K562 (cell line): ENCODE measurements around the gene PSD4. TPM values are rescaled to one million over a fixed set of nuclear protein-coding genes. Genes with fewer than 3 reads are reported as not detected.

Experiments
- ASH1L ChIP-seq: fragments of 450-650 bp; IDR thresholded peaks from 2 replicates; pipeline ENCODE4 v1.6.1; 2018; ENCODE audit warnings: borderline replicate concordance, mild to moderate bottlenecking, low read depth; ENCODE audit not compliant: partially characterized antibody
- CHD7 ChIP-seq: fragments of 200-600 bp; sonication (generic); IDR thresholded peaks from one replicate; pipeline ENCODE4 v1.6.1; 2012; ENCODE audit warnings: mild to moderate bottlenecking, low read depth, low read length, inconsistent platforms
- ELF2 ChIP-seq: fragments of 250-450 bp; sonication (Bioruptor Pico); IDR thresholded peaks from 2 replicates; pipeline ENCODE4 v1.5.0; 2021; ENCODE audit warnings: mild to moderate bottlenecking
- HDAC8 ChIP-seq: fragments of 450-650 bp; IDR thresholded peaks from 2 replicates; pipeline ENCODE4 v1.6.1; 2016; ENCODE audit warnings: mild to moderate bottlenecking, missing genetic modification characterization, moderate library complexity, missing compliant biosample characterization
- HDGF ChIP-seq: fragments of 450-650 bp; IDR thresholded peaks from 2 replicates; pipeline ENCODE4 v1.6.1; 2016
- IRF1 ChIP-seq: sonication (generic); formaldehyde crosslinking; IDR thresholded peaks from 2 replicates; pipeline ENCODE4 v1.8.0; 2022; ENCODE audit warnings: missing genetic modification reagents, mild to moderate bottlenecking, borderline replicate concordance
- MEIS2 ChIP-seq: fragments of 450-650 bp; IDR thresholded peaks from 2 replicates; pipeline ENCODE4 v1.6.1; 2014; ENCODE audit warnings: mild to moderate bottlenecking; ENCODE audit not compliant: partially characterized antibody
- NFE2 ChIP-seq: IDR thresholded peaks from 2 replicates; pipeline ENCODE4 v1.6.1; 2014; ENCODE audit warnings: antibody characterized with exemption, low read depth
- PML ChIP-seq: IDR thresholded peaks from 2 replicates; pipeline ENCODE4 v1.6.1; 2012; ENCODE audit warnings: low read length, inconsistent platforms
- RB1 ChIP-seq: fragments of 450-650 bp; IDR thresholded peaks from 2 replicates; pipeline ENCODE4 v1.6.1; 2017; ENCODE audit warnings: low read depth, mild to moderate bottlenecking
- SMARCE1 ChIP-seq: fragments of 450-650 bp; IDR thresholded peaks from 2 replicates; pipeline ENCODE4 v1.7.1; 2016; ENCODE audit warnings: mild to moderate bottlenecking
- SUPT5H ChIP-seq: fragments of 450-650 bp; IDR thresholded peaks from 2 replicates; pipeline ENCODE4 v1.6.1; 2016
- TAF9B ChIP-seq: fragments of 450-650 bp; IDR thresholded peaks from 2 replicates; pipeline ENCODE4 v1.6.1; 2018; ENCODE audit warnings: mild to moderate bottlenecking; ENCODE audit not compliant: partially characterized antibody
- TOE1 ChIP-seq, 2 experiments: fragments of 450-650 bp in 1 of 2; sonication (generic) in 1 of 2; formaldehyde crosslinking in 1 of 2; IDR thresholded peaks; 2 replicates each; pipeline versions ENCODE4 v1.7.1 to v1.8.0; 2016 to 2022; ENCODE audit warnings: borderline replicate concordance in 2 of 2, mild to moderate bottlenecking in 2 of 2, antibody characterized with exemption in 1 of 2, inconsistent platforms in 1 of 2, low read depth in 1 of 2, missing genetic modification reagents in 1 of 2, moderate library complexity in 1 of 2
- ZBTB1 ChIP-seq: sonication (generic); formaldehyde crosslinking; IDR thresholded peaks from 2 replicates; pipeline ENCODE4 v1.8.1; 2023; ENCODE audit warnings: missing genetic modification reagents, low read depth, mild to moderate bottlenecking, borderline replicate concordance
- polyA plus RNA-seq, 8 experiments: library from polyadenylated mRNA; depleted of rRNA in 4 of 8; stranded (reverse) in 5 of 8; unstranded in 3 of 8; fragments of >200 nt; fragmentation: Nextera tagmentation in 2 of 8; fragmentation: Illumina TruSeq in 1 of 8; extraction: Ambion mirVana in 2 of 8; extraction: Trizol in 1 of 8; gene quantifications; 2 replicates each; pipeline versions ENCODE4 v1.2.1 to v1.2.3, GENCODE V29; 2011 to 2014; ENCODE audit warnings: inconsistent platforms in 1 of 8, missing spikeins in 1 of 8
- total RNA-seq, 7 experiments: library from RNA; depleted of rRNA in 6 of 7; stranded (reverse); fragments of >200 nt in 6 of 7; fragmentation: Illumina TruSeq in 2 of 7; extraction: Trizol in 2 of 7; gene quantifications; 2 replicates each; pipeline versions ENCODE4 v1.2.1 to v1.2.3, GENCODE V29; 2011 to 2021; ENCODE audit warnings: low replicate concordance in 1 of 7

The PSD4 gene
- total and polyA plus RNA-seq, 9 of the 15 experiments (the other 6 are each of a cell fraction or from before 2014, with no cell fraction given): 0.46 to 54.0 (median 20.8) TPM

- TF ChIP-seq CHD7 (no peak), PML (no peak), MEIS2 (peak; percentile 65), IRF1 (CRISPR knock-in tag) (no peak), TAF9B (peak; percentile 61), NFE2 (peak; percentile 85), ELF2 (CRISPR knock-in tag) (0 out of 2 replicates have a peak, but pooled peaks have one; percentile 13), HDAC8 (tag) (no peak), TOE1 (IDR thresholded peaks at IDR 0.05; ENCODE audit: borderline replicate concordance) (peak; percentile 55; the same call in 1 of the 2 replicates), TOE1 (CRISPR knock-in tag; IDR thresholded peaks at IDR 0.05; ENCODE audit: borderline replicate concordance, low read depth) (no peak), HDGF (peak; percentile 85), SUPT5H (peak; percentile 65), RB1 (no peak), ASH1L (no peak), ZBTB1 (no peak), SMARCE1 (peak; percentile 87)
Measured at GRCh38 chr2:113240915-113241911, 67.4 kb downstream of the PSD4 start (continued).
